Heart left ventricle (tissue), 16 donors: ENCODE data around the gene VAMP1. TPM values are rescaled to one million over a fixed set of nuclear protein-coding genes. Genes with fewer than 3 reads are reported as not detected.
A peak's percentile ranks its signal among the peaks of the same experiment; 100 is the strongest.

Experiments
- ATAC-seq, 4 donors: fragments of 200-7000 bp; cut with Tn5 transposase; one replicate each; pipeline ENCODE4 v1.9.1; 2020 to 2022; ENCODE audit warnings: moderate library complexity in 4 of 4, mild to moderate bottlenecking in 3 of 4, moderate number of reproducible peaks in 1 of 4
- DNase-seq, 5 donors: peaks; one replicate each; pipeline ENCODE4 v3.0.0-alpha.2; 2020
- H3K27ac ChIP-seq, 12 donors: fragments of 200-600 bp; sonication (generic) in 4 of 12; one replicate each; pipeline versions ENCODE4 v1.5.0 to v1.8.0; 2016 to 2022; ENCODE audit warnings: mild to moderate bottlenecking in 2 of 12
- H3K27me3 ChIP-seq, 9 donors: fragments of 200-600 bp; sonication (generic) in 2 of 9; one replicate each; pipeline versions ENCODE4 v1.5.1 to v1.8.0; 2016 to 2022; ENCODE audit warnings: mild to moderate bottlenecking in 3 of 9
- H3K36me3 ChIP-seq, 9 donors: fragments of 200-600 bp; sonication (generic) in 2 of 9; one replicate each; pipeline versions ENCODE4 v1.5.0 to v1.8.0; 2018 to 2022; ENCODE audit warnings: mild to moderate bottlenecking in 2 of 9
- H3K4me1 ChIP-seq, 12 donors: fragments of 200-600 bp; sonication (generic) in 4 of 12; one replicate each; pipeline versions ENCODE4 v1.5.0 to v1.8.0; 2016 to 2022; ENCODE audit warnings: mild to moderate bottlenecking in 3 of 12
- H3K4me3 ChIP-seq, 12 donors: fragments of 200-600 bp; sonication (generic) in 4 of 12; one replicate each; pipeline versions ENCODE4 v1.5.0 to v1.8.0; 2017 to 2022; ENCODE audit warnings: mild to moderate bottlenecking in 9 of 12, moderate library complexity in 4 of 12
- H3K9me3 ChIP-seq, 12 donors: fragments of 200-600 bp; sonication (generic) in 4 of 12; one replicate each; pipeline versions ENCODE4 v1.5.0 to v1.8.0; 2016 to 2022; ENCODE audit warnings: mild to moderate bottlenecking in 1 of 12
- POLR2A ChIP-seq, 2 donors: fragments of 450-650 bp; IDR thresholded peaks; one replicate each; pipeline ENCODE4 v1.6.1; 2017; ENCODE audit warnings: antibody characterized with exemption in 2 of 2, mild to moderate bottlenecking in 2 of 2, moderate library complexity in 2 of 2
- WGBS, 4 donors: extraction: QIAGEN DNeasy Blood & Tissue Kit in 2 of 4; methylation state at CpG; one replicate each; pipeline versions ENCODE4 v1.1.5 to v1.1.7; 2013 to 2018; 5-methylcytosine and 5-hydroxymethylcytosine counted together
- intact Hi-C, 10 donors: fragments of 100-400 bp; cut with DNase I; formaldehyde crosslinking; loops; one replicate each; pipeline versions ENCODE4 v1.11.1 to v1.14.2; 2022
- polyA plus RNA-seq, 2 donors: library from polyadenylated mRNA; stranded (reverse); fragments of 200-250 nt; gene quantifications; one replicate each; pipeline ENCODE4 v1.2.3, GENCODE V29; 2013
- total RNA-seq, 9 donors: library from RNA; depleted of rRNA in 2 of 9; stranded (reverse); fragments of >200 nt in 2 of 9; fragmentation: NEBNext Ultra II Directional in 3 of 9; extraction: Animal tissue kit (Norgen Biotek cat#: 25700) in 3 of 9; gene quantifications; one replicate each; pipeline versions ENCODE4 v1.1.0 to v1.2.4, GENCODE V29; 2016 to 2023
- TF ChIP-seq, protein P1 (sequence below), 12 donors: fragments of 200-600 bp; sonication (generic) in 4 of 12; IDR thresholded peaks; one replicate each; pipeline versions ENCODE4 v1.5.0 to v1.8.0; 2018 to 2022; ENCODE audit warnings: antibody characterized with exemption in 12 of 12, mild to moderate bottlenecking in 5 of 12
- donor health status: ischemic (EF 13 %, LVEDD 7.1; RV severe dilation, severe dysfunction).
- donor health status: healthy with polysubstance abuse.
- donor health status: DM: no; HTN: yes; CAD: no.
- donor health status: DM: no; HTN: no; CAD: no.
- donor health status: ischemic (EF 25% LVEDD 6.9; RV normal size, moderate dysfunction).
- donor health status: ischemic (EF 25% LVEDD 5.7; RV mildly dilated, moderate dysfunction).
- donor health status: healthy.
- donor health status: DM: yes; HTN: yes; CAD: no.
- donor health status: ischemic (EF 35%, LVEDD 5.7; RV mildly dilated, moderate dysfunction).
- donor health status: nonischemic (EF 11% LVEDD 7.7; RV severe dilation, severe dysfunction).
- donor health status: DM: yes; HTN: yes; CAD: no.
- donor health status: PGD.
- donor health status: ischemic (EF 29% LVEDD 5.4; RV normal size, mild dysfunction).
- donor health status: nonischemic (EF 23%, LVEDD 6.1; RV moderate dilation, normal function).

Gene VAMP1
- total and polyA plus RNA-seq, 11 donors = 2.1 to 8.3 (median 3.4) TPM

DNA sequence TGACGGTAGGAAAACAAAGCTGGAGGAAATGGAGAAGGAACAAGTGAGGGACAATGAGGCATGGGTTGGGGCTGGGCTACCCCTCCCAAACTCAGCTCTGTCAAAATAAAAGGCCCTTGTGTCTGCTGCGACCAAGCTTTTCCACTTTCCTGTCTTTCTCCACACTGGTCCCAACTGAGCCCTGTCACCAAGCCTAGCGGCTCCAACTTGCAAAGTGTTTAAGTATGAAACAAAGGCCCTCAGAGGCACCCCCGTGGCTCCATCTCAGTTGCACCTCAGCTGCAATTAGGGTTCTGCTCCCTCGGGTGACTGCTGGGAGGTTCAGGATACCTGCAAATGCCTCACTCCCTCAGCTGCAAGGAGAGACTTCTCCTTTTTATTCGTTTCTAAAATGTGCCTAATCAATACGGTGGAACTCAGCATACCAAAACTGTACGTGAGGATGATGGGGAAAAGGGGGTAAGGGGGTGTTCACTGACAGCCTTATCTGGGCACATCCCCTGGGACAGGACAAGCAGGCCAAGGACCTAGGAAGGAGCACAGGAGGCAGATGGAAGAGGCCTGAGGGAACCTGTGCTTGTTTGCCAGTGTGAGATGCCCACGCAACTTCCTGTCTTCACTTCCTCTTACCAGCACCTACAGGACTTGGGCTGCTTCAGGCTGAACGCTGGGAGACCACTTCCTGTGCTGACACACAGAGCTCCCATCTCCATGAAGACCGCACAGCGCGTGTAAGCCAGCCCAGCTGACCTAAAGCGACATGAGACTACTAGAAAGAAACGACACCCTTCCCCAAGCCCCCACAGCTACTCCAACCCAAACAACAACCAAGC, 8.9 kb downstream of the VAMP1 start:
- Histone ChIP-seq H3K4me3 (peak overlapping the region in 1 of 12 donors; percentile 29), H3K9me3 (no peaks in the 10 kb centered on the region), H3K27me3 (no peaks in the 10 kb centered on the region), H3K4me1 (peaks cover 0 to 72% (median 15%) of the 10 kb centered on the region in 12 donors), H3K36me3 (peaks cover 0 to 97% (median 92%) of the 10 kb centered on the region in 9 donors), H3K27ac (peak overlapping the region in 10 of 12 donors; percentile 24 to 84 (median 58))
- ATAC-seq (peak in 3 of 4 donors; percentile 15 to 64 (median 23)), DNase-seq (peak; percentile 44 to 71 (median 48))
- WGBS, 4 donors = 65 to 80% (median 68%) methylated on average over 15 of the region's 15 CpGs
- intact Hi-C loops = loop anchor here in 4 of 10 donors (5.0 to 10.0 kb wide), 4 partner anchors 39 to 144 kb away; no protein-coding TSS in a partner anchor
- TF ChIP-seq, protein P1, sequence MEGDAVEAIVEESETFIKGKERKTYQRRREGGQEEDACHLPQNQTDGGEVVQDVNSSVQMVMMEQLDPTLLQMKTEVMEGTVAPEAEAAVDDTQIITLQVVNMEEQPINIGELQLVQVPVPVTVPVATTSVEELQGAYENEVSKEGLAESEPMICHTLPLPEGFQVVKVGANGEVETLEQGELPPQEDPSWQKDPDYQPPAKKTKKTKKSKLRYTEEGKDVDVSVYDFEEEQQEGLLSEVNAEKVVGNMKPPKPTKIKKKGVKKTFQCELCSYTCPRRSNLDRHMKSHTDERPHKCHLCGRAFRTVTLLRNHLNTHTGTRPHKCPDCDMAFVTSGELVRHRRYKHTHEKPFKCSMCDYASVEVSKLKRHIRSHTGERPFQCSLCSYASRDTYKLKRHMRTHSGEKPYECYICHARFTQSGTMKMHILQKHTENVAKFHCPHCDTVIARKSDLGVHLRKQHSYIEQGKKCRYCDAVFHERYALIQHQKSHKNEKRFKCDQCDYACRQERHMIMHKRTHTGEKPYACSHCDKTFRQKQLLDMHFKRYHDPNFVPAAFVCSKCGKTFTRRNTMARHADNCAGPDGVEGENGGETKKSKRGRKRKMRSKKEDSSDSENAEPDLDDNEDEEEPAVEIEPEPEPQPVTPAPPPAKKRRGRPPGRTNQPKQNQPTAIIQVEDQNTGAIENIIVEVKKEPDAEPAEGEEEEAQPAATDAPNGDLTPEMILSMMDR (IDR thresholded peaks at IDR 0.05) = no peak
- TF ChIP-seq POLR2A (IDR thresholded peaks at IDR 0.05) = no peak

- TF ChIP-seq, protein P1 (IDR thresholded peaks at IDR 0.05) = no peak
- no peak for TF ChIP-seq POLR2A (IDR thresholded peaks at IDR 0.05)
- peaks cover 0 to 65% (median 15%) of the 10 kb centered on the region in 12 donors for H3K4me1 ChIP-seq
- no peaks in the 10 kb centered on the region for H3K9me3 ChIP-seq
- H3K27ac ChIP-seq = peak overlapping the region in 10 of 12 donors; percentile 24 to 84 (median 58)
- peak overlapping the region in 1 of 12 donors; percentile 29 for H3K4me3 ChIP-seq
- intact Hi-C loops = loop anchor here in 4 of 10 donors (5.0 to 10.0 kb wide), 4 partner anchors 39 to 144 kb away; no protein-coding TSS in a partner anchor
- WGBS, 4 donors = 71 to 76% (median 75%) methylated on average over 10 of the region's 10 CpGs
- no peak for DNase-seq
- H3K36me3 ChIP-seq = peaks cover 0 to 97% (median 92%) of the 10 kb centered on the region in 9 donors
- no peaks in the 10 kb centered on the region for H3K27me3 ChIP-seq
- ATAC-seq = peak; percentile 78 to 79 (median 78)
These were observed 9.6 kb downstream of the VAMP1 start for GRCh38 chr12:6460751-6461371.

DNA sequence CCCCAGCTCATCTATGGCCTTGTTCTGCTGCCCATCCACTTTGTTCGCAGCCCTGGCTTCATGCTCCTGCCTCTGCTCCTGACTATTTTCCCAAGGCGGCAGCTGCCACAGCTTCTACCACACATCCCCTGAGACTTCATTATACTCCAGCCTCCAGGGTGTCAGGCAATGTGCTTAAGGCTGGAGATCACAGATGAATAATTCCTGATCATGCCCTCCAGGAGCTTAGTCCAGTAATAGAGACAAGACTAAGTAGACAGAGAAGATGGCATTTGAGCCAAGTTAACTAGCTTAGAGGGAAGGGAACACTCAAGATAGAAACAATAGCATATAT, 11.5 kb downstream of the VAMP1 start:
- Histone ChIP-seq H3K27me3 (no peaks in the 10 kb centered on the region), H3K27ac (no peak overlapping the region), H3K9me3 (no peaks in the 10 kb centered on the region), H3K4me3 (no peak overlapping the region), H3K36me3 (peaks cover 0 to 99% (median 93%) of the 10 kb centered on the region in 9 donors), H3K4me1 (peaks cover 0 to 60% (median 14%) of the 10 kb centered on the region in 12 donors)
- intact Hi-C loops = no loop called here
- TF ChIP-seq, protein P1 (IDR thresholded peaks at IDR 0.05) = no peak
- no peak for TF ChIP-seq POLR2A (IDR thresholded peaks at IDR 0.05)
- ATAC-seq = no peak
- no peak for DNase-seq
- WGBS, 4 donors = 96 to 100% (median 98%) methylated on average over 2 of the region's 2 CpGs
